Cardiac fibroblast (primary cell): ENCODE measurements around the gene TNFRSF13B.
"Not testable (repeated sequence)": the region's sequence is repeated elsewhere in the genome, so short reads cannot be mapped to it uniquely, and the experiment has no call there.

Experiments used
- DNase-seq, 2 donors: peaks; one replicate each; pipeline versions ENCODE4 v3.0.0 to v3.0.0-alpha.2; 2010; ENCODE audit warnings: low read depth in 2 of 2
- H3K4me3 ChIP-seq, 2 donors: replicated peaks in 1 of 2; 1 replicate in 1 of 2; 2 replicates in 1 of 2; pipeline ENCODE4 v1.5.1; 2011; ENCODE audit warnings: low read depth in 2 of 2, low read length in 2 of 2, mild to moderate bottlenecking in 2 of 2, moderate library complexity in 1 of 2
- TF ChIP-seq, protein P1 (sequence below): IDR thresholded peaks from one replicate; pipeline ENCODE4 v1.5.1; 2011; ENCODE audit warnings: low read depth, mild to moderate bottlenecking, low read length, inconsistent platforms

Gene TNFRSF13B

GRCh38 chr17:16924696-16925440 lies 47.0 kb downstream of the TNFRSF13B start:
- TF ChIP-seq, protein P1, sequence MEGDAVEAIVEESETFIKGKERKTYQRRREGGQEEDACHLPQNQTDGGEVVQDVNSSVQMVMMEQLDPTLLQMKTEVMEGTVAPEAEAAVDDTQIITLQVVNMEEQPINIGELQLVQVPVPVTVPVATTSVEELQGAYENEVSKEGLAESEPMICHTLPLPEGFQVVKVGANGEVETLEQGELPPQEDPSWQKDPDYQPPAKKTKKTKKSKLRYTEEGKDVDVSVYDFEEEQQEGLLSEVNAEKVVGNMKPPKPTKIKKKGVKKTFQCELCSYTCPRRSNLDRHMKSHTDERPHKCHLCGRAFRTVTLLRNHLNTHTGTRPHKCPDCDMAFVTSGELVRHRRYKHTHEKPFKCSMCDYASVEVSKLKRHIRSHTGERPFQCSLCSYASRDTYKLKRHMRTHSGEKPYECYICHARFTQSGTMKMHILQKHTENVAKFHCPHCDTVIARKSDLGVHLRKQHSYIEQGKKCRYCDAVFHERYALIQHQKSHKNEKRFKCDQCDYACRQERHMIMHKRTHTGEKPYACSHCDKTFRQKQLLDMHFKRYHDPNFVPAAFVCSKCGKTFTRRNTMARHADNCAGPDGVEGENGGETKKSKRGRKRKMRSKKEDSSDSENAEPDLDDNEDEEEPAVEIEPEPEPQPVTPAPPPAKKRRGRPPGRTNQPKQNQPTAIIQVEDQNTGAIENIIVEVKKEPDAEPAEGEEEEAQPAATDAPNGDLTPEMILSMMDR = no peak
- H3K4me3 ChIP-seq = no peak overlapping the region
- no peak for DNase-seq

DNA sequence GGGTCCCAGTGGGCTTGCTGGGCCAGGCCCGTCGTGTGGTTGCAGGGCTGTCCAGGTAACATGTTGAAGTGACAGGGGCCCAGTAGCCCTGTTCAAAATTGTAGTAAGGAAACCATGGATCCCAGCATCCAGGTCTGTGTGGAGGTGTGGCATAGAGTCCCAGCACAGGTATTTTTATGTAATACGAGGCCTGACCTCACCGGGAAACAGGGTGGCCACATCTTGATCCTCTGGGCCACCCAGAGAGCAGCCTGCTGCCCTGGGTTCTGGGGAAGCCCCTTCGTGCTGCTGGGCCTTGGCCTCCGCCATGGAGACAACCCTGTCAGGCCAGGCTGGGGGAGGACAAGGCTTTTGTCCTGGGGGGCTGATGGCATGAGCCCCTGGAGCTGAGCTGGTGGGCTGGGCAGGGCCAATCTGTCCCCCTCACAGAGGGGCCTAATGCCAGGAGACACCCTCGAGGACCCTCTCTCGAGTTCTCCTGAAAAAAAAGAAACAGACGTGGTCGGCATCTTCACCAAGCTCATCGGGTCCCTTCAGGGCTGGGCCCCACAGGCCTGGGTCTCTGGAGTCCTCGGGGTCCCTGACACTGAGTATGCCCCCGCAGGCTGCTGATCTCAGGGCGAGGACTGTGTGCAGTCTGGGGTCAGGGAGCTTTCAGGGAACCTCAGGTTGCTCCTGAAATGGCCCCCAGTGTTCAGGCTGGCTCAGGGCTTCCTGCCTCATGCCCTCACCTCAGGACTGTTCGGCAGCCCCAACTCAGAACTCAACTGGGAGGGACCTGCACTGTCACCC lies 47.8 kb downstream of the TNFRSF13B start:
- TF ChIP-seq, protein P1 = no peak
- no peak overlapping the region for H3K4me3 ChIP-seq
- no peak for DNase-seq

DNA sequence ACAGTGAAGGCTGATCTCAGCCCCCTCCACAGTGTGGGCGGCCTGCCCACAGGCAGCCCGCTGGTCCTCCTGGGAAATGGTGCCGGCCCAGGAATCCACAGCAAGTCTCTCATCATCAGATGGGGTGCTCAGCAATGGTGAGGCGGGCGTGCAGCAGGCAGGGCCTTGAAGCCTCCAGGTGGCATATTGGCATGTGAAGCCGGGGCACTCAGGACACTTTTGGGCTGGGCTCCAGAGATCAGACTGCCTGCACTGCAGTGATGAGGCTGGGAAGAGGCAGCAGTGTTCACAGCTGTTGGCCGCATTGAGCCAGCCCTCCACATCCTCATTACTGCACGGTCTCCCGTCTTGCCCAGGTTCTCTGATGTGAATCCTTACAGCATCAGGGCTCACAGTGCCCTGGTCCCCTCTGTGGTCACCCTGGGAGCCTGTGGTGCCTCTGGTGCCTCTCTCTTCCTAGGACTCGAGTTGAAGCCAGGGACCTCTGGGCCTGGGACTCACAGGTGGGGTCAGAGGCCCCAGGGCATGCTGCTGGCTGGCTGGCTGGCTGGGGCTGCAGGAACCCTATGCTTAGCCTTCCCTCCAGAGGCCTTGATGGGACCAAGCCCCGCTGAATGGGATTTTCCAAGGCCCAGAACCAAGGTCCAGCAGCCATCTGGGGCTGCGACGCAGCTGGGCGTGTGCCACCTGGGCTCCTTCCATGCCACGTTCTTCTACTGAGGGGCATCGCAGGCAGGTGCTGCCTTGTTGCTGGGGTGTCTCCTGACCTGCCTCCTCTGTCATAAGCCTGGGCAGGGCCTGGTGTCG lies 48.6 kb downstream of the TNFRSF13B start:
- no peak for DNase-seq
- H3K4me3 ChIP-seq = no peak overlapping the region
- TF ChIP-seq, protein P1 = no peak

GRCh38 chr17:16922386-16923096 lies 49.4 kb downstream of the TNFRSF13B start:
- peak in 1 of 2 donors; percentile 27 for DNase-seq
- H3K4me3 ChIP-seq = no peak overlapping the region
- TF ChIP-seq, protein P1 = peak; percentile 4

DNA sequence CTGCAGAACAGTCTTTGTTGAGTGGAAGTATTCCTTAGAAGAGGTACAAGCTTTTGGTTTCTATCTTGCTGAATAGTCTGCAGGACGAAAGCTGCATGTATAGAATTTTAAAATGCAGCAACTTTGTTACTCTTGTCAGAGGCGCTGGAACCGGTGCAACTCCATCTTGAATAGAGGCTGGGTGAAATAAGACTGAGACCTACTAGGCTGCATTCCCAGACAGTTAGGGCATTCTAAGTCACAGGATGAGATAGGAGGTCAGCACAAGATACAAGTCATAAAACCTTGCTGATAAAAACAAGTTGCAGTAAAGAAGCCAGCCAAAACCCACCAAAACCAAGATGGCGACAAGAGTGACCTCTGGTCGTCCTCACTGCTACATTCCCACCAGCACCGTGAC lies 50.5 kb downstream of the TNFRSF13B start:
- not testable (repeated sequence) for DNase-seq, H3K4me3 ChIP-seq

- H3K4me3 ChIP-seq = no peak overlapping the region
- TF ChIP-seq, protein P1 = no peak
- no peak for DNase-seq
Observed at GRCh38 chr17:16920628-16921020, 51.3 kb downstream of the TNFRSF13B start.
